VCaP (cell line): ENCODE measurements around the gene CDH1.

Experiments
- H3K27ac ChIP-seq: fragments of 450-650 bp; 2 replicates; pipeline ENCODE4 v1.5.1; 2017
- TF ChIP-seq, protein P1 (sequence below): fragments of 450-650 bp; conservative IDR thresholded peaks from 2 replicates; pipeline ENCODE4 v1.5.1; 2017; ENCODE audit warnings: mild to moderate bottlenecking, moderate library complexity

CDH1 gene

DNA sequence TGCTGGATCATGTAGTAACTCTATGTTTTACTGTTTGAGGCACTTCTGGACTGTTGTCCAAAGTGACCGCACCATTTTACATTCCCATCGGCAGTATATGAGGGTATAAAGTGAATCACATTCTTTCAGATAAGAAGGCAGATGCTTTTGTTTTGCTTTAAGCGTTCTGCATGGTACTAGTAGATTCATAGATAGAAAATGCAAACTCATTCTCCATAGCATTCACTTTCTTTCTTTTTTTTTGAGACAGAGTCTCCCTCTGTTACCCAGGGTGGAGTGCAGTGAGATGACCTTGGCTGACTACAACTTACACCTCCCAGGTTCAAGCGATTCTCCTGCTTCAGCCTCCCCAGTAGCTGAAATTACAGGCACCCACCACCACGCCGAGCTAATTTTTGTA, 146.6 kb downstream of the CDH1 start:
- H3K27ac ChIP-seq = peak overlapping the region; percentile 73; the same call in 1 of the 2 replicates
- TF ChIP-seq, protein P1, sequence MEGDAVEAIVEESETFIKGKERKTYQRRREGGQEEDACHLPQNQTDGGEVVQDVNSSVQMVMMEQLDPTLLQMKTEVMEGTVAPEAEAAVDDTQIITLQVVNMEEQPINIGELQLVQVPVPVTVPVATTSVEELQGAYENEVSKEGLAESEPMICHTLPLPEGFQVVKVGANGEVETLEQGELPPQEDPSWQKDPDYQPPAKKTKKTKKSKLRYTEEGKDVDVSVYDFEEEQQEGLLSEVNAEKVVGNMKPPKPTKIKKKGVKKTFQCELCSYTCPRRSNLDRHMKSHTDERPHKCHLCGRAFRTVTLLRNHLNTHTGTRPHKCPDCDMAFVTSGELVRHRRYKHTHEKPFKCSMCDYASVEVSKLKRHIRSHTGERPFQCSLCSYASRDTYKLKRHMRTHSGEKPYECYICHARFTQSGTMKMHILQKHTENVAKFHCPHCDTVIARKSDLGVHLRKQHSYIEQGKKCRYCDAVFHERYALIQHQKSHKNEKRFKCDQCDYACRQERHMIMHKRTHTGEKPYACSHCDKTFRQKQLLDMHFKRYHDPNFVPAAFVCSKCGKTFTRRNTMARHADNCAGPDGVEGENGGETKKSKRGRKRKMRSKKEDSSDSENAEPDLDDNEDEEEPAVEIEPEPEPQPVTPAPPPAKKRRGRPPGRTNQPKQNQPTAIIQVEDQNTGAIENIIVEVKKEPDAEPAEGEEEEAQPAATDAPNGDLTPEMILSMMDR = no peak

DNA sequence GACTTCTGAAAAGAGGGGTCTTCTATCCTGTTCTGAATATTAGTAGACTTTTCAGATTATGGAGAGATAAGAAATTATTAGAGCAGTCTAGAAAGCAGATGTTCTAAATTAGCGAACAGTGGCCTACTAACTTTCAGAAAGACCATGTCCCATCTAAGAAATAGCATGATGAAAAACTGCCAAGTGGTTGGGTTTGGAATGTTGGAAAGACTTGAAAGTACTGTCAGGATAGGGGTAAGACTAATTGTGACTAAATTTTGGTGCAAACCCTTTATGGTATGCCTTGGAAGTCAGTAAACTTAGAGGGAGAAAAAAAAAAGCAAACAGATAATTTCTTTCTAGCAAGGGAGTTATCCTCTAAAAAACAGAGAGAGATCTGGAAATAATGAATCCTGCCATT, 147.3 kb downstream of the CDH1 start:
- TF ChIP-seq, protein P1 = no peak
- peak overlapping the region; percentile 73 for H3K27ac ChIP-seq
